Activated naive CD4-positive, alpha-beta T cell treated with Interleukin-2 at 50 U/mL for 16 hours (primary cell): ENCODE data around the gene PRKX.
"Not testable (repeated sequence)": the region's sequence is repeated elsewhere in the genome, so short reads cannot be mapped to it uniquely, and the experiment has no call there.

Experiments
- DNase-seq: peaks from one replicate; pipeline ENCODE4 v3.0.0-alpha.2; 2020

Gene PRKX

DNA sequence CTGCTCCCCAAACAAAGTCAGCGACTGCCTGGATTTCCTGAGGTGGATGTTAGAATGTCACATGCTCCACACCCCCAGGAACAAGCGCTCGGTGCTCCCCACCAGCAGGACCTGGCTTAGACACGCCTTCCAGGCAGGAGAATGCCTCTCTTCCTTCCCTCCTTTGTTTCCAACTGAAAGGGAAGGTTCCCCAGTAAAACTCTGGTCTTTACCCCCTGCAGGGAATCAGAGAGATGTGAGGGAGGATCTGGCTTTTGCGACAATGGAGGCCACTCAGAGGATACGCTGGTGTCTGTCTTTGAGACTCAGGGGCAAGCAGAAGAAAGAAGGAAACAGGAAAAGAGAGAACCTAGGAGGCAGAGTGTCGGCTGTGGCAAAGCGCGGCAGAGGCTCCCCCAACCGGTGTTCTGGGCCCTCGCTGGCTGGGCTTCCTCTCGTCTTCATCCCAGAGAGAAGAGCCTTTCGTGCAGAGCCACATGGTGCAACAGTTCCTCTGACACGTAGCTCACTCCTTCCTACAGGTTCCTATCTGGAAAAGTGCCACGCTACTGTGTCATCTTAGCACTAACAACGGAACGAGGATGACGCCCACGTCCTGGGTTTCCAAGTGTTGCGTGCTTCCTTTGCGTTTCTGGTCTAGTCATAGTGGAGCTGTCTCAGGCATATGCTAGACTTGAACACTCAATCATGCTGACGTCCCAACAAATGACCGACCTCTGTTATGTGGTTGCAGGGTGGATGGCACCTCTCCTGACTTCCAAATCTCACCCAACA is 73.4 kb downstream of the PRKX start:
- peak; percentile 17 for DNase-seq

DNA sequence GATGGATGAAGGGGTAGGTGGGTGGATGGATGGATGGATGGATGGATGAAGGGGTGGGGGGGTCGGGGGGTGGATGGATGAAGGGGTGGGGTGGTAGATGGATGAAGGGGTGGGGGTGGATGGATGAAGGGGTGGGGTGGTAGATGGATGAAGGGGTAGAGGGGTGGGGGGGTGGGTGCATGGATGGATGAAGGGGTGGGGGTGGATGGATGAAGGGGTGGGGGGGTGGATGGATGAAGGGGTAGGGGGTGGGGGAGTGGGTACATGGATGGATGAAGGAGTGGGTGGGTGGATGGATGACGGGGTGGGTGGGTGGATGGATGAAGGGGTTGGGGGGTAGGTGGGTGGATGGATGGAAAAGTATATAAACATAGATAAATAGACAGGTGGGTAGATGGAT is 74.2 kb downstream of the PRKX start:
- DNase-seq = no peak

DNA sequence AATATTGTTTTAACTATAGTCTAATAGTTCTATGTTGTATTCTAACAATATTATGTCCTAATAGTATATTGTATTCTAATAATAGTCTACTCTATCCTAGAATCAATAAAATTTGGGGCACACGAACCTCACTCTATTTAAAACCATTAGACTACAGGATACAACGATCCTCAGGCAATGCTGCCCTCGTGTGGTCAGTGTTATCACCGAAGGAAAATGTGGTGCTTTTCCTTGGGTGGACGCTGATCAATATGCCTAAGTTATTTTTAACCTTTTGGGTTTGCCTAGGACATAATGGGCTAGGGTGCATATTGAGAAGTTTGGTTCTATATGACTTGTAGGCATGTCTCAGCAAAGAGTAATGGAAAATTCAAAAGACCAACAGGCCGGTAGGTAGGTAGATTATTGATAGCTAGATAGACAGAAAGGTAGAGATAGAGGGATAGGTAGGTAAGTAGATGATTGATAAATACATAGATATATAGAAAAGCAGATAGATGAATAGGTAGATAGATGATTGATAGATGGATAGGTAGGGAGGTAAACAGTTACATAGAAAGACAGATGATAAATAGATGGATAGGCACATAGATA is 75.1 kb downstream of the PRKX start:
- DNase-seq = peak; percentile 28

DNA sequence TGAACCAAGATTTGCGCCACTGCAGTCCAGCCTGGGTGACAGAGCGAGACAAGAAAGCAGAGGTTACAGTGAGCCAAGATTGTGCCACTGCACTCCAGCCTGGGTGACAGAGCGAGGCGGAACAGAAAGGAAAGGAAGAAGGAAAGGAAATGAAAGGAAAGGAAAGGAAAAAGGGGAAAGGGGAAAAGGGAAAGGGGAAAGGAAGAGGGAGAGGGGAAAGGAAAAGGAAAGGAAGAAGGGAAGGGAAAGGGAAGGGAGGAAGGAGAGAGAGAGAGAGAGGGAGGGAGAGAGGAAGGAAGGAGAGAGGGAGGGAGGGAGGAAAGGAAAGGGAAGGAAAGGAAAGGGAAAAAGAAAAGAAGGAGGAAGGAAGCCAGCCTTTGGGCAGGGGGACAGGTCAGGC is 76.6 kb downstream of the PRKX start:
- DNase-seq = no peak

DNA sequence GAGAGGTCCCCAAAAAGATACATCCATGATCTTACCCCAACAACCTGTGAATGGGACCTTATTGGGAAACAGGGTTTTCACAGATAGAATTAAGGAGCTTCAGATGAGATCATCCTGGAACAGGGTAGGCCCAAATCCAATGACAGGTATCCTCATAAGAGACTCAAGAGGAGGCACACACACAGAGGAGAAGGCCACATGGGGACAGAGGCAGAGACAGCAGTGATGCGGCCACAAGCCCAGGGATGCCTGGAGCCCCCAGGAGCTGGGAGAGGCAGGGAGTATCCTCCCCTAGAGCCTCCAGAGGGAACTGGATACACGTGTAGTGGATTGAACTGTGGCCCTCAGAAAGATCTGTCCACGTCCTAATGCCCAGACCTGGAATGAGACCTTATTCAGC is 82.3 kb downstream of the PRKX start:
- no peak for DNase-seq

DNA sequence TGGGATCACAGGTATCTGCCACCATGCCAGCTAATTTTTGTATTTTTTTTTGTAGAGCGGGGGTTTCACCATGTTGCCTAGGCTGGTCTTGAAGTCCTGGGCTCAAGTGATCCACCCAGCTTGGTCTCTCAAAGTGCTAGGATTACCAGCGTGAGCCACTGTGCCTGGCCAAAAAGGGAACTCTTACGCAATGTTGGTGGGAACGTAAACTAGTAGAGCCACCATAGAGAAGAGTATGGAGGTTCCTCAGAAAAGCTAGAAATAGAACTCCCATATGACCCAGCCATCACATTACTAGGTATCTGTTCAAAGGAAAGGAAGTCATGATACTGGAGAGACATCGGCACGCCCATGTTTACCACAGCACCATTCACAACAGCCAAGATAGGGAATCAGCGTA is 85.9 kb downstream of the PRKX start:
- no peak for DNase-seq

DNA sequence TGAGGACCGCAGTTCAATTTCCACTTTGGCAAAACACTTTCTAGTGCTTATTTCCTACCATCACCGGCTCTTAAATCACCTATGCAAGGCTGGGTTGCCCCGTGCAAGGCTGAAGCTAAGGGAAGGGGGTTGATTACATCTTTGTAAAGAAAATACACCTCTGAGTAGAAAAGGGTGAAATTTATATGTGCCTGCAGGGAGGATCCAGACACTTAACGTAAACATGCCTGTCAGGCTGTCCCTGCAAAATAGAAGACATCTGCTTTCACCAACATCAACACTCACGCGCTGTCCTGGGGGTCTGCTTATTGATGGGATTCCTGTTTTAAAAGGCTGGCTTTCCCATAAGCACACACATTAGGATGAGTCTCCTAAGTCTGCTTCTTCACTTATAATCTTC is 92.0 kb downstream of the PRKX start:
- DNase-seq = no peak

DNA sequence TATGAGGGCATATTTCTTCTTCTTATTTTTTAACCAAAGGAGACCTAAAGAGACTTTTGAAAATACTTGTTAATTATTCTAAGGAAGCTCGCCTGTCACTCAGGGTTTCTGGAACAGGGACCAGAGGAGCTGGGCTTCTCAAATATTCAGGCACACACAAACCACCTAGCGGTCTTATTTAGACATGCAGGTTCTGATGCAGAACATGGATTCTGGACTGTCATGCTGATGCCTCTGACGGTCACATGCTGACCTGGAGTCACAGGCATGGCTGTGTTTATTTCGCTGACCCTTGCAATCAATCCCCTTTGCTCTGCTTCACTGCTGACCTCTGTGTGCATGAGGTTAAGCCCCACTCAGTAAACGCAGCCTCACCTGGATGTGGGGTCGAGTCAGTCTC is 101.7 kb downstream of the PRKX start:
- DNase-seq = not testable (repeated sequence)

DNA sequence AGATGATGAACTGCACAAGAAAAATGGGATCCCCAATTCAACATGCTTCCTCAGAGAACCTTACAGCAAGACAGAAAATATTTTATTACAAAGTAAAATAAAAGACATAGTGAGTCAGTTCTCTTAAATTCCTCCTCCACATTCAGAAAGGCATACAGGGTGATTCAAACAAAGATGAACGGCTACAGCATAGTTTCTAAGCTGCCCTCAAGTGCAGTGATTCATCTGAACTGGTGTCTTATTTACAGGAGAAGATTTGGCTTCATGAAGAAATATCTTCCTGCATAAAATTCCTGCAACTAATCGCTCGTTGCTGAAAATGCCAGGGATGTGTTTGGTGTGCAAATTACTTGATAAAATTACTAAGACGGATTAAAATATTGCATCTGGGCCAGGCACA is 103.6 kb downstream of the PRKX start:
- DNase-seq = no peak

DNA sequence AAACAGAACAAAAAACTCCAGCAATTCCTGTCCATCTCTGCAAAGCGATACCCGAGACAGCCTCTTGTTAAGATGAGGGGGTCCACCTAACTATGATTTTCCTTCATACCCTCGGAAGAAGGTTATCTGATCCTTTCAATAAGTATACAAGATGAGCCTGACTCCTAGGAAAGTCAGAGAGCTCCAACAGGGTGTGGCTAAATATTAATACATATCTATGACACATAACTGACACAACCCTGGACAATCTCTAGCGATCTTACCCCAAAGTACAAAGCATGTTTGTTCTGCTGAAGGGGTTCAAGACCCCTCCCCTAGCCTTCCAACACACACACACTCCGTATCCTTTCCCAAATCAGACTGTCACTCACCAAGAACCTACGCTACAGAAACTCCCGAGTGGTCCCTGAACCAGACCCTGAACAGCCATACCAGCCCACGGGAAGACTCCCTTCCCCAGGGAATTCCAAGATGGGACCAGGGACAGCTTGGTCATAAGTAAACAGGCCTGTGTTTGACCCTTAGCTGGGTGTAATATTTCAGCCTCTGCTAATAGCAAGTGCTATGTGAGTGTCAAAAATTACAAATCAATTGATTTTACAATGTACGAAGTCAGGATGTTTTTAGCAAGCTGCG is 110.3 kb downstream of the PRKX start:
- DNase-seq = no peak

DNA sequence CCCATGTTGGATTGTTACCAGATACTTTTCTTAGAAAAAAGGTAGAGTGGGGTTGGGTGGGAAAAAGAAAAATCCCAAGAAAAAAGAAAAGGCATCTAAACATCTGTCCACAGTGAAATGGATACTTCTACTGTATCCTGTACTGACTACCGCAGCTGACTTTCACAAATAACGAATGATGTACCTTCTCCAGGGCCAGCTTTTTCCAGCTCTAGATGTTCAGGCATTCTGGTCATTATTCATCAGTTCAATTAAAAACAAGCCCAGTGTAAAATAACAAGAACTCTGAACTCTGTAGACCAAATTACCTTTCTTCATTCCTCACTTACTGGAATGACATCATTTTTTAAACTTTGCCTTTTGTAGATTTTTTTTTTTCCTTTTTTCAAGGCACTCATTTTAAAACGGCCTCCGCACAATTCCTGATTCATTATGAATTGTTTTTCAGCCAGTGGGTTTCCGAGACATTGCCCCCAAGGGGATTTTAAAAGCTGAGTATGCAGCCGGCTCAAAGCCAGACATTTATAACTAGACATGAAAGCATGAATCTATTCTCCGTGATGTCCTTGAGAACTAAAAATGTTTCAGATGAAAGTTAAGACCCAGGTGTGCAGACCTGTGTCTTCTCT is 113.5 kb downstream of the PRKX start:
- no peak for DNase-seq

DNA sequence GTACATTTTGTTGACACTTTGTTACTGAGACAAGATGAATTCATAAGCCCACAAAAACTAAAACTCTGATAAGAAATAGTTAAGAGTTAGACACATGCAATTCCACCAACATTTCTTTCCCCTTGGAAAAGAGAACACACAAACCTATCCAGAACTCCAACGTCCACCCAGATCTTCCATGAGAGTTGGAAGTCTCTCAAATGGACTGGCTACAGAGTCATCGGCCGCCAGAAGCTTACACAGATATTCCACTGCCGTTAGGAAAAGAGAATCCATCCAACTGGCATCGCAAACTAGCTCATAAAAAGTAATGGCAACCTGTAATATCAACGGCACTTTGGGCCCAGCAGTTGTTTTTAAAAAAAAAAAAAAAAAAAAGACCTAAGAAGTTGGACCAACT is 114.7 kb downstream of the PRKX start:
- DNase-seq = no peak

DNA sequence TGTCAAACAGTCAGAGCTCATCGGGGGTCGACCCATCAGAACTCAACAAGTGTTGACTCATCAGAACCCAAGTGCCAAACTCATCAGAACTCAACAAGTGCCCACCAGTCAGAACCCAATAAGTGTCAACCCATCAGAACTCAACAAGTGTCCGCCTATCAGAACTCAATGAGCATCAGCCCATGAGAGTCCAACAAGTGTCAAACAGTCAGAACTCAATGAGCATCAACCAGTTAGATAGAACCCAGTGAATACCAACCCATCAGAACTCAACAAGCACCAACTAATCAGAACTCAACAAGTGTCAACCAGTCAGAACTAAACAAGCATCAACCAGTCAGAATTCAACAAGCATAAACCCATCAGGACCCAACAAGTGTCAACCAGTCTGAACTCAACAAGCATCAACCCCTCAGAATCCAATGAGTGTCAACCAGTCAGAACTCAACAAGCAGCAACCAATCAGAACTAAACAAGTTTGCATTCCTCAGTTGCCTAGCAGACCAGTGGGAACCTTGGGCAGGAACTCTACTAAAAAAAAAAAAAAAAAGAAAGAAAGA is 115.3 kb downstream of the PRKX start:
- no peak for DNase-seq

DNA sequence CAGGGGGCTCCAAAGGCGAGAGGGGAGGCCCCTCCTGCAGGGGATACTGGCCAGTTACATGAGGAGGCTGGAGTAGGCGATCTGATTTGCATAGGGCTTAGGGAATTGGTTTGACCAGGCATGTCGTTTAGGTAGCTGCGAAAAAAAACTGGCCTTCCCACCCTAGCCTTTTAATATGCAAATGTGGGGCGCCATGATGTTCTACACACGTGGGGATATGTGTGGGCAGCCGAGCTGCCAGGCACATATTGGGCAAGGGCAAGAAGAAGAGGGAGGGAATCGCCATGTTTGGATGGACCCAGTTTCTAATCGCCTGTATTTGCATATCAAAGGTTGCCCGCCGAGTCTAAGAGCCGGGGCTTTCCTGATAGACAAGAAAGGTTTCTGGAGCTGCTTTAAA is 121.3 kb downstream of the PRKX start:
- DNase-seq = no peak

DNA sequence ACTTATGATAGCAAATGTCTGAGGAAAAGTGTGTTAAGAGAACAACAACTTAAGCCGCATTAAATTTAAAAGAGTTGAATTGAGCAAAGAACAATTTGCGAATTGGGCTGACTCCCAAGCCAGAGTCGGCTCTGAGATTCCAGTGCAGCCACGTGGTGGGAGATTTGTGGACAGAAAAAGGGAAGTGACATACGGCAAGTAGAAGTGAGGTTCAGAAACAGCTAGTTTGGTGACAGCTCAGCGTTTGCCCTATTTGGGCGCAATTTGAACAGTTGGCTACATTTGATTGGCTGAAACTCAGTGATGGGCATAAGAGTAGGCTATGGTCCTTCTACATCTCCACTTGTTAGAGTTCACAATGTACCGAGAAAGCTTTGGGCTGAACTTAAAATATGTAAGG is 124.0 kb downstream of the PRKX start:
- no peak for DNase-seq

DNA sequence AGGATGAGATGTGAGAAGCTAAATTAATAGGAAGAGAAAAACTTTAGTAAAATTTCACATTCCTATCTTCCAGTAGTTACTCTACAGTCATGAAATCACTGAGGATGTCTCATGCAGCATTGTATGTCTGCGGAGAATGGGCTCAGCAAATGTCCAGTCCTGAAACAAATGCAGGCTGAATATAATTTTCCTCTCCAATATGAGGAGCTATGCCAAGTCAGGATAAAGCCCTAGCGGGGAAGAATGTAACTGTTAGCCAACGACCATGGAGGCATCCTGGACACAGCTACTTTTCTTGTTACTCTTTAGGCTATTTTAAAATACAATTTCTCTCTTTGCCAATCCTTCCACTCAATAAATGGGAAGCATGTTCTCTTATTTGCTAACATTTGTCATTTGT is 127.7 kb downstream of the PRKX start:
- DNase-seq = no peak

DNA sequence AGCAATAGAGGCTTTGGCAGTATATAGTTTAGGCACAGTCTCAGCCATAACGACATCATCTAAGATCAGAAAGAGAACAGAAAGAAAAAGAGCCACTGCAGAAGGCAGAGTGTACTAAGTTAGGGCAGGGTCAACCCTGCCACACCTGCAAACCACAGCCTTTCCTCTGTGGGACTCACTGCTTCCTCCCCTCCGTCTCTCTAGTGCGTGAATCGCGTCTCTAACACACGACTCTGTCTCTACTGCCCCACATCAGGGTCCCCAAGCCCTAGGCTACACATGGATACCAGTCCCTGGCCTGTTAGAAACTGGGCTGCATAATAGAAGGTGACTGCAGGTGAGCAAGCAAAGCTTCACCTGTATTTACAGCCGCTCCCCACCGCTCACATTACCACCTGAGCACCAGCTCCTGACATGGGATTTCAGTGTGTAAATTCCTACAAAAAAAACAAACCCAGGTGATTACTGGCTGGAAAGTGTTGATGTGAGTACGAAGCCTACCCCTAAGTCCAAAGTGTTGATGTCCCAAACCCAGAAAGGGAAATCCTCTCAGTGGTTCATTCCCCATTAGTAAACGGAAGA is 128.9 kb downstream of the PRKX start:
- no peak for DNase-seq

DNA sequence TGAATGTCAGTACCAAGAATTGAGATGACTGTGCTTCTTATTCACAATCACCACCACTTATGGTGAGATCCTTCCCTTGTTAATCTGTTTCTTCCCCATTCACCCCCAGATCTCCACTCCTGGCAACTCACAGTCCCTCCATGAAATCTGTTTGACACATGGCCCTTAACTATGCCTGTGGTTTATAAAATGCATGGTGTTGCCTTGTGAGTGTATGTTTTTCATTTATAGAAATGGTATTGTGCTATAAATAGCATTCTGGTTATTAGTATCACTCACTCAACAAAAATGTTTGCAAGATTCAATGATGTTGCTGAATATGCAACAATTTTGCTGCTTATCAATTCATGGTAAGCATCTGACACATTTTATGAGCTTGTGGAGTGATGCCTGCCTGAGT is 131.0 kb downstream of the PRKX start:
- DNase-seq = no peak

DNA sequence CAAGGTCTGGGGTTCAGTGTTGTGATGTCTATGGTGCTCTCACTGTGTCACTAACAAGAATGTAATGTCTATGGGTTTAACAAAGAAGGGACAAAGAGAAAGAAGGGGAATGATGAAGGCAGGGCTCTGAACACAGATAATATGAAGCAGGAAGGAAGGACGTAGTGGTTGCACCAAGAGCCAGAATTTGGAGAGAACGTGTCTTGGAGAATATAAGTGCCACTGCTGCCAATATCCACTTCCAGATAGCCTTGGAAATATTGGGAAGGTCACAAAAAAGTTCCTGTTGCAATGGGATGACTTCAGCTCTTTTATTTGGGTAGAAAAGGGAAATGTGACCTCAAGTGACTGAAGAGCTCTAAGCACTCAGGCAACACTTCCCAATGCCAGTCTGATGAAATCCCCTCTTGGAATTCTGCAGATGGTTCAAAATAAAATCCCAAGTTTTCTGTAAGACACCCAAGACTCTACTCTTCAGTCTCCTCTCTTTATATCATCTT is 131.8 kb downstream of the PRKX start:
- no peak for DNase-seq

DNA sequence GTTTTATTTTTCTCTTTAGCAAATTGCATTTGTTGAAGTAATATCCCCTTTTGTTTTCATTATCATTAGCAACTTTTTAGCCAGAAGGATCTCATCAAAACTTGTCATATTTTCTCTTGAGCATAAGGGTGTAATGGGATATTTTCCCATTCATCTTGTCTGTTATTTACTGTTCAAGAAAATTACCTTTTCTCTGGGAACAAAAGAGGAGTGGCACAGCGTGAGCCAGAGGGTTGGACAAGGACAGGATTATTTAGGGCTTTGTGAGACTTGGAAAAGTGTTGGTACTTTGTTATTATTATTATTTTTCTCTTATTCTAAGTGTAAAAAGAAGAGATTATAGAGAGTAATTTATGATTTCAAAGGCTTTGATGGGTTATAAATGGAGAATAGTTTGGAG is 135.9 kb downstream of the PRKX start:
- DNase-seq = no peak

DNA sequence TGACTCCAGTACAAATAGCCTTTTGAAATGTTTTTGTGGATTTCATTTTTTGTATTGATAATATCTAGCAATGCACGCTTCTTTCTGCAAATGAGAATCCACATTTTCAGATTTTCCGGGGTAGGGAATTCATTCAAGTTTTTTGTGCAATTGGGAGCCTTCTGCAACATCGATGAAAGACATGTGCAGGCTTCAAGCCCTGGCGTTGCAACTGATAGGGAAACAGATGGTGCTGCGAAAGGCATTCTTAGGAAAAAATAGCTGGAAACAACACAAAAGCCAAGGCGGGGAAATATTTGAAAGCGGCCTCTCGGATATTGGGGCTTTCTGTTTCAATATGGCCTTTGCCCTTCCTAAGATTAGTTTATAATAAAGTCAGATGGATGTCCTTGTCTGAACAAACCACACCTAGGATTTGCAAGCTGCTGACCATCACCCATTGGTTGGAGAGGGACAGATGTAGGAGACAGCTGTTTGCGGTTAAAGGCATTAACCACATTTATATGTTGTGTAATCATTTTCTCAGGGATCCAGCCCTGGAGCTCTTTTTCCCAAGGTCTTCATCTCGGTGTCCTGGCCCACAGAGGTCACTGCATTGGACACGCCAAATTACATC is 136.5 kb downstream of the PRKX start:
- no peak for DNase-seq

DNA sequence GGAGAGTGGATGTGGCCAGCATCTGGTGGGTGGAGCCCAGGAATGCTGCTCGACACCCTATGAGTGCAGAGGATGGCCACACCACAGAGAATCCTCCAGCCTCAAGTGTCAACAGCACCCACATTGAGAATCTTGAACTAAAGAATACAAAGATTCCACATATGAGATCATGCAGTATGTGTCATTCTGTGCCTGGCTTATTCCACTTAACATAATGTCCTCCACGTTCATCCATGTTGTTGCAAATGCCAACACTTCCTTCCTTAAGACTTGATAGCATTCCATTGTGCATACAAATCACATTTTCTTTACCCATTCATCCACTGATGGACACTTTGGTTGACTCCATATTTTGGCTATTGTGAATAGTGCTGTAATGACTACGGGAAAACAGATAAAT is 145.8 kb downstream of the PRKX start:
- no peak for DNase-seq

DNA sequence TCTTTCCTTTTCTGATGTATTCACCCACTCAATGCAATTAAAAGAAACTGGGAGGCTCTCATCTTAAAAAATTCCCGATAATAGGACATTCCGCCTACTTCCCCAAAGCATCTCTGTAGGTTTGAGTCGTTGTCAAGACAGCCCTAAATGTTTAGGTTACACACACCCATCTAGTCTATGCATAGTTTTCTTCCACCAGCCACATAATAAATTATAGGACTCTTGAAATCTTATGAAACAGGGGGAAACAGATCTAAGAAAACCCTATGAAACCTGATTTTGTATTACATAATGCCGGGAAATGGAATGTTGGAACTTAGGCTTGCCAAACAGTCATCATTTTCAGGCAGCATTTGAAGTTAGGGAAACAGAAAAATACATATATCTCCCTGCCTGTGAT is 150.0 kb downstream of the PRKX start:
- DNase-seq = no peak
